Measurements from ENCODE around the gene PDCD10.

Gene PDCD10

GRCh38 chr3:167653155-167653554, 81.5 kb downstream of the PDCD10 start:
- Histone ChIP-seq H3K4me3 (ENCODE audit: low read depth, low read length) (no peak overlapping the region), H3K27me3 (ENCODE audit: control insufficient read depth, insufficient read depth, low read length) (no peaks in the 10 kb centered on the region), H3K9ac (no peak overlapping the region), H3K4me2 (ENCODE audit: low read length) (no peak overlapping the region), H3K79me2 (no peaks in the 10 kb centered on the region), H3K27ac (no peak overlapping the region), H3K36me3 (ENCODE audit: control insufficient read depth, insufficient read depth, low read length) (no peaks in the 10 kb centered on the region), H2AFZ (no peak overlapping the region), H3K9me3 (ENCODE audit: control insufficient read depth, low read length) (no peaks in the 10 kb centered on the region), H3K4me1 (no peaks in the 10 kb centered on the region)
- TF ChIP-seq, protein P1, sequence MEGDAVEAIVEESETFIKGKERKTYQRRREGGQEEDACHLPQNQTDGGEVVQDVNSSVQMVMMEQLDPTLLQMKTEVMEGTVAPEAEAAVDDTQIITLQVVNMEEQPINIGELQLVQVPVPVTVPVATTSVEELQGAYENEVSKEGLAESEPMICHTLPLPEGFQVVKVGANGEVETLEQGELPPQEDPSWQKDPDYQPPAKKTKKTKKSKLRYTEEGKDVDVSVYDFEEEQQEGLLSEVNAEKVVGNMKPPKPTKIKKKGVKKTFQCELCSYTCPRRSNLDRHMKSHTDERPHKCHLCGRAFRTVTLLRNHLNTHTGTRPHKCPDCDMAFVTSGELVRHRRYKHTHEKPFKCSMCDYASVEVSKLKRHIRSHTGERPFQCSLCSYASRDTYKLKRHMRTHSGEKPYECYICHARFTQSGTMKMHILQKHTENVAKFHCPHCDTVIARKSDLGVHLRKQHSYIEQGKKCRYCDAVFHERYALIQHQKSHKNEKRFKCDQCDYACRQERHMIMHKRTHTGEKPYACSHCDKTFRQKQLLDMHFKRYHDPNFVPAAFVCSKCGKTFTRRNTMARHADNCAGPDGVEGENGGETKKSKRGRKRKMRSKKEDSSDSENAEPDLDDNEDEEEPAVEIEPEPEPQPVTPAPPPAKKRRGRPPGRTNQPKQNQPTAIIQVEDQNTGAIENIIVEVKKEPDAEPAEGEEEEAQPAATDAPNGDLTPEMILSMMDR (IDR thresholded peaks at IDR 0.05), result no peak

DNA sequence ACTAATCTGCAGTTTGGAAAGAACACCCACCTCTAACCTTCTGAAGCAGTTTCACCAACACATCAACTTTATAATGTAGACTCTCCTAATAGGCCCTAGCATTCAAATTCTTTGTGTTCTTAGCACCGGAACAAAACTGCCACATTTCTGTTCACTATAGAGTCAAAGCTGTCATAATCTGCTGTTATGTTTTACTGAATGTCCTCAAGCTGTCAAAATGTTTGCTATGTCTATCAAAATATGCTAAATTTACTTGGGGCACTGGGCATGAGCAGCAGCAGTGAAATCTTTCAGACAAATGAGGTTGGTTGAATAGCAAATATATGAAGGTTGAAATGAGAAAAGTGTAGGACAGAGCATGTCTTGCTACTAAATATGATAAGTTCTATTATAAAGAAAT, 82.9 kb downstream of the PDCD10 start:
- H2AFZ ChIP-seq, result no peak overlapping the region
- no peaks in the 10 kb centered on the region for H3K27me3 ChIP-seq (ENCODE audit: control insufficient read depth, insufficient read depth, low read length)
- TF ChIP-seq, protein P1 (IDR thresholded peaks at IDR 0.05), result no peak

DNA sequence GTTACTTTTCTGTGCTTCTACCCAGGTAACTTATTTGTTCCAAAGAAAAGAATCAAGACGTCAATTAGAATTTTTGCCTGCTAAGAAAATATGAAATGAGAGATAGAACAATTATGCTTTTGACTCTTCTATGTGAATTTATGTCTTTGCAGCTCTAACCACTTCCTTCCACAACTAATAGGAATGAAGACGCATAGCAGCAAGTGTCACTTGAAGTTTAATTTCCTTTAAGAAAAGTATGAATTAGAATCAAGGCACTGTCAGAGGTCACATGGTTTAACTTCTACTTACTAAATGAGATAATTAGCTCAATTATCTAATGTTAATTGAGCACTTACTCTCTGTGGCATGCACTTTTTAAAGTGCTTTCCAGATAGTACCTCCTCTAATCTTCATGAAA, 84.2 kb downstream of the PDCD10 start:
- Histone ChIP-seq H3K27me3 (ENCODE audit: control insufficient read depth, insufficient read depth, low read length) (no peaks in the 10 kb centered on the region), H3K27ac (no peak overlapping the region), H3K9me3 (ENCODE audit: control insufficient read depth, low read length) (no peaks in the 10 kb centered on the region), H3K4me1 (no peaks in the 10 kb centered on the region), H3K9ac (no peak overlapping the region), H3K4me3 (ENCODE audit: low read depth, low read length) (no peak overlapping the region), H2AFZ (no peak overlapping the region), H3K79me2 (no peaks in the 10 kb centered on the region), H3K36me3 (ENCODE audit: control insufficient read depth, insufficient read depth, low read length) (no peaks in the 10 kb centered on the region), H3K4me2 (ENCODE audit: low read length) (no peak overlapping the region)
- TF ChIP-seq, protein P1 (IDR thresholded peaks at IDR 0.05), result no peak

More for the DNA sequence above, 82.9 kb downstream of the PDCD10 start:
- Histone ChIP-seq H3K36me3 (ENCODE audit: control insufficient read depth, insufficient read depth, low read length) (no peaks in the 10 kb centered on the region), H3K27ac (no peak overlapping the region), H3K9ac (no peak overlapping the region), H3K79me2 (no peaks in the 10 kb centered on the region), H3K4me3 (ENCODE audit: low read depth, low read length) (no peak overlapping the region), H3K4me2 (ENCODE audit: low read length) (no peak overlapping the region), H3K4me1 (no peaks in the 10 kb centered on the region), H3K9me3 (ENCODE audit: control insufficient read depth, low read length) (no peaks in the 10 kb centered on the region)

GRCh38 chr3:167649746-167650145, 84.9 kb downstream of the PDCD10 start:
- H3K27me3 ChIP-seq (ENCODE audit: control insufficient read depth, insufficient read depth, low read length), result no peaks in the 10 kb centered on the region
- H3K36me3 ChIP-seq (ENCODE audit: control insufficient read depth, insufficient read depth, low read length), result no peaks in the 10 kb centered on the region
- TF ChIP-seq, protein P1 (IDR thresholded peaks at IDR 0.05), result no peak
- H3K4me1 ChIP-seq, result no peaks in the 10 kb centered on the region
- no peaks in the 10 kb centered on the region for H3K9me3 ChIP-seq (ENCODE audit: control insufficient read depth, low read length)
- H3K79me2 ChIP-seq, result no peaks in the 10 kb centered on the region
- no peak overlapping the region for H3K27ac ChIP-seq
- no peak overlapping the region for H3K9ac ChIP-seq
- no peak overlapping the region for H3K4me3 ChIP-seq (ENCODE audit: low read depth, low read length)
- H3K4me2 ChIP-seq (ENCODE audit: low read length), result no peak overlapping the region
- no peak overlapping the region for H2AFZ ChIP-seq

DNA sequence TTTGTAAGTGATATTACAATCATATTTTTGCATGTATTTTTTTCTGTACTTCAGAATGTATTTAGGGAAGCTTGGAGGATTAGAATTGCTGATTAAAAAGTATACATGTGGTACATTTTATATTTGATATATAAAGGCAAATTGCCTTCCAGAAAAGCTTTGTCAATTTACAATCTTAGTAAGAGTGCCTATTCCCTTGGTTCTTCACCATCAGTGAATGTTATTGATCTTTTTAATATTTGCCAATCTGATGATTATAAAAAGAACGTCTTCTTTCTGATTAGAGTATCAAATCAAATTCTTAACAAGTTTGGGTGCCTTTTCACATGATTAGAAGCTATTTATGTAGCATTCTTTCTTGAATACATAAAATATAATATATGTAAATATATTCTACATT, 90.1 kb downstream of the PDCD10 start:
- no peak overlapping the region for H3K27ac ChIP-seq

More for the DNA sequence above, 90.1 kb downstream of the PDCD10 start:
- Histone ChIP-seq H3K79me2 (no peaks in the 10 kb centered on the region), H3K27me3 (ENCODE audit: control insufficient read depth, insufficient read depth, low read length) (no peaks in the 10 kb centered on the region), H3K4me1 (no peaks in the 10 kb centered on the region), H3K4me3 (ENCODE audit: low read depth, low read length) (no peak overlapping the region), H3K36me3 (ENCODE audit: control insufficient read depth, insufficient read depth, low read length) (no peaks in the 10 kb centered on the region), H2AFZ (no peak overlapping the region), H3K9ac (no peak overlapping the region), H3K4me2 (ENCODE audit: low read length) (no peak overlapping the region), H3K9me3 (ENCODE audit: control insufficient read depth, low read length) (no peaks in the 10 kb centered on the region)
- TF ChIP-seq, protein P1 (IDR thresholded peaks at IDR 0.05), result no peak

Data from parathyroid adenoma (tissue), 2 donors.